GM19397 (cell line): Measurements from ENCODE around the gene SHROOM1.
A peak's percentile ranks its signal among the peaks of the same experiment; 100 is the strongest.

Source experiments
- ATAC-seq: cut with Tn5 transposase; IDR thresholded peaks from one replicate; pipeline ENCODE4 v1.9.1; 2021; ENCODE audit warnings: mild to moderate bottlenecking, moderate library complexity; ENCODE audit not compliant: unreplicated experiment

SHROOM1 gene

GRCh38 chr5:132826424-132827082, 3.9 kb downstream of the SHROOM1 start:
- no peak for ATAC-seq

GRCh38 chr5:132825834-132826391, 4.5 kb downstream of the SHROOM1 start:
- ATAC-seq = no peak

- no peak for ATAC-seq
These were observed 5.2 kb downstream of the SHROOM1 start for GRCh38 chr5:132825033-132825833.

GRCh38 chr5:132824426-132824825, 6.0 kb downstream of the SHROOM1 start:
- ATAC-seq = no peak

- ATAC-seq = no peak
These were observed 6.9 kb downstream of the SHROOM1 start for GRCh38 chr5:132823481-132824050.

GRCh38 chr5:132822650-132823480, 7.6 kb downstream of the SHROOM1 start:
- no peak for ATAC-seq

GRCh38 chr5:132821791-132822190, 8.7 kb downstream of the SHROOM1 start:
- ATAC-seq = no peak

GRCh38 chr5:132821350-132821749, 9.1 kb downstream of the SHROOM1 start:
- ATAC-seq = no peak

- ATAC-seq = peak; percentile 53
These were observed 10.2 kb downstream of the SHROOM1 start for GRCh38 chr5:132820162-132820754.

GRCh38 chr5:132819468-132819867, 11.0 kb downstream of the SHROOM1 start:
- no peak for ATAC-seq

GRCh38 chr5:132817011-132817410, 13.4 kb downstream of the SHROOM1 start:
- ATAC-seq = no peak

GRCh38 chr5:132816554-132816953, 13.9 kb downstream of the SHROOM1 start:
- no peak for ATAC-seq

- no peak for ATAC-seq
These were observed 14.4 kb downstream of the SHROOM1 start for GRCh38 chr5:132816083-132816482.

GRCh38 chr5:132815454-132815853, 15.0 kb downstream of the SHROOM1 start:
- ATAC-seq = no peak

- no peak for ATAC-seq
These were observed 15.7 kb downstream of the SHROOM1 start for GRCh38 chr5:132814503-132815294.

GRCh38 chr5:132813599-132814502, 16.6 kb downstream of the SHROOM1 start:
- ATAC-seq = no peak

- no peak for ATAC-seq
These were observed 17.5 kb downstream of the SHROOM1 start, which contains the start of gene SOWAHA for GRCh38 chr5:132812781-132813598. TSS of gene SOWAHA (plus strand) at chr5:132813302. CDS start at chr5:132813622, 320 bp downstream.
